ENCODE data around the gene DLGAP1.
"Not testable (repeated sequence)": the region's sequence is repeated elsewhere in the genome, so short reads cannot be mapped to it uniquely, and the experiment has no call there.

The DLGAP1 gene

GRCh38 chr18:4455113-4455811 is at the start of gene DLGAP1:
DLGAP1 (minus strand) TSS chr18:4455307.
- DNase-seq (ENCODE audit: low spot score) = no peak

DNA sequence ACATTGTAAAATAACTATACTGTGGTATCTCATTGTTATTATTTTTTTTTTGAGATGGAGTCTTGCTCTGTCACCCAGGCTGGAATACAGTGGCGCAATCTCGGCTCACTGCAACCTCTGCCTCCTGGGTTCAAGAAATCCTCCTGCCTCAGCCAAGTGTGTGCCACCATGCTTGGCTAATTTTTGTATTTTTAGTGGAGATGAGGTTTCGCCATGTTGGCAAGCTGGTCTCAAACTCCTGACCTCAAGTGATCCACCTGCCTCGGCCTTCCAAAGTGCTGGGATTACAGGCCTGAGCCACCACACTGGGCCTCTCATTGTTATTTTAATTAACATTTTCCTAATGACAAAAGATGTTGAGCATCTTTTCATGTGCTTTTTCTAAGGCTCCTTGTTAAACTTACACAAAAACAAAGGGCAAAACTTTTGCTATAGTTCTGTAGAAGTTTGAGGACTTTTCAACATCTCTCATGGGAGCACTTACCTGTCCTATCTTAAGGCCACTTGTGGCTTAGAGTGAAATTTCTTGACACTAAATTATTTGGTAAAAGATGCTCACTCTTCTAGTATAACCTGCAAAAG is 39.7 kb upstream of the DLGAP1 start:
- DNase-seq (ENCODE audit: low spot score) = not testable (repeated sequence)

DNA sequence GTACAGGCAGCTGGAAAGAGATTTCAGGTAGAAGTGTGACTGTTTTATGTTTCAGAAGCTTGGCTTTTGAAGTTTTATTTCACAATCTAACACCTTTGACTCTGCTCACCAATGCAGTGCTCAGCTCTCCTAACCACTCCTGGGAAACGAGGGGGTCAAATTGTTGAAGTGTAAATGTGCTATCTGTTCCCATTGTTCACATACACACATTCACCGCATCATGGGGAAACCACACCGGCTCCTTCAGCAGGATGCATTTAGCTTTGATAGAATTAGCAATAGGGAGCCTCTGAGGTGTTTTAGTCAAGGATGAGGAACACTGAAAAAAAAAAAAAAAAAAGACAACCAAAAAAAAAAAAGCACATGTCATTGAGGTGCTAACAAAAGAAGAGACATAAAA is 13.4 kb upstream of the DLGAP1 start:
- no peak for DNase-seq (ENCODE audit: low spot score)

GRCh38 chr18:4454537-4455112 is 482 bp downstream of the DLGAP1 start:
- DNase-seq (ENCODE audit: low spot score) = no peak

DNA sequence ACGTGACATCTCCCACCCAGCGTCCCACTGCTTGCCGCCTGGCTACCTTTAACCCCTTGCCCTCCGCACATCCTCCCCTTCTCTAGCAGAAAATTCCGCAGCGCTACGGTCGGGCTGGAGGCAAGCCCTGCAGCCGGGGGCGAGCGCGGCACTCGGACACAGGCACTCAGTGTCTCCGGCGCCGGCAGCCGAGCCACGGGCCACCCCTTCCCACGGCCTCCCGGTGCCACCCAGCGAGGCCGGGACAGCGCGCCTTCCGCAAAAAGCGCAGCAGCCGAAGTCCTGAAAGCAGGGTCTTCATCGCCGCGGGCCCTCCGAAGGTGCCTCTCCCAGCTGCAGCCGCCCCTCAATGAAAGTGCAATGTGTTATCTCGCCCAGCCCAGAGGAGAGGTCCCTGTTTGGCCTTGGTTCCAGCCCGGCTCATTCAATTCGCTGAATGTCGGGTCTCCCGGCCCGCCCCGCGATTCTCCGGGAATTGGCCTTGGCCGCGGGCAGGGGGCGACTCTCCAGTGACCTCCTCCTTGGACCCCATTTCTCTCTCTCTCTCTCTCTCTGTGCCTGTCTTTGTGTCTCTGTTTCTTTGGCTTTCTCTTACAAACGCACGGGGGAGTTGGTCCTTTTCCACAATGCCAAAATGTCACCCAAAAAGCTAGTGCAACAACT is 1.1 kb downstream of the DLGAP1 start:
- no peak for DNase-seq (ENCODE audit: low spot score)

GRCh38 chr18:4453567-4453873 is 1.6 kb downstream of the DLGAP1 start:
- no peak for DNase-seq (ENCODE audit: low spot score)

DNA sequence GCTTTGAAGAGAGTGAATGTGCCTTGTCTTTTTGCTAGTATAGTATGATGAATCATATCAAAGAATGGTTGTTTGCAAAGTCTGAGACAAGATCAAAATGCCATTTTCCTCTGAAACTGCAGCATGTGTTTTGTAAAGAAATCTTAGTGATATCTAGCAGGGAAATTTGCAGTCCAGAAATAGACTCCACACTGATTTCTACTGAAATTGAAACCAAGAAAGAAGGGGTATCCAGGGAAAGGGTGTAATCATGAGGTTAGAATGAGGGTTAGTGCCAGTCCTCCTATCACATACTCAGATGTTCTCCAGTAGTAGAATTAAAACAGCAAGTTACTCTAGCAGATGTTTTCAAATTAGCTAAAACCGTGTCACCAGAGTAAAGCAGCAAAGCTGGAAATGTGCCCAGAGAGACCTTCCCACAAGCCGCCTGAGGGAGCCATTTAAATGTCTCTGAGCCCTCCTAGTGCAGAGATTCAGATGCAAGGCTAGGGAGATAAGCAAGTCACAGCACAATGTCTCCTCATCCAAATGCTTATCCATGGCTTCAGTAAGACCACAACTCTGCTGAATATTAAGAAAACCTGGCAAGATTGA is 4.9 kb downstream of the DLGAP1 start:
- no peak for DNase-seq (ENCODE audit: low spot score)

- no peak for DNase-seq (ENCODE audit: low spot score)
These were observed 9.2 kb downstream of the DLGAP1 start for GRCh38 chr18:4445902-4446301.

GRCh38 chr18:4444306-4444705 is 10.8 kb downstream of the DLGAP1 start:
- DNase-seq (ENCODE audit: low spot score) = no peak

GRCh38 chr18:4441098-4441497 is 14.0 kb downstream of the DLGAP1 start:
- no peak for DNase-seq (ENCODE audit: low spot score)

- DNase-seq (ENCODE audit: low spot score) = no peak
These were observed 16.2 kb downstream of the DLGAP1 start for GRCh38 chr18:4438938-4439337.

DNA sequence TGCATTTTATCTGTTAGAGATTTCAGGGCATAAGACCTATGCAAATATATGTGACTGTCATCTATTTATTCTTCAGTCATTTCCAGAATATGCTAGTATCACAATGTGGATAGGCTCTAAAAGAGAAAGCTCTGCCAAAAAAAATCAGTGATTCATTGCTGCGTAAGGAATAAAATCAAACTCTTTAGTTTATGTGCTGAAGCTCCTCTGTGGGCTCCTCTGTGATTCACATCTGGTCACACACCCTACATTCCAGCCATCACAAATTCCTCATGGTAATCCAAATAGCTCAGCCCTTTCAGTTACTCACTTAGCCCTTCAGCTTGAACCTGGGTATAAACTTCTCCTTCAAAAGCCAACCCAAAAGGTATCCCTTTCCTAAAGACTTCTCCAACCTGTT is 21.4 kb downstream of the DLGAP1 start:
- no peak for DNase-seq (ENCODE audit: low spot score)

GRCh38 chr18:4430836-4431235 is 24.3 kb downstream of the DLGAP1 start:
- DNase-seq (ENCODE audit: low spot score) = no peak

- no peak for DNase-seq (ENCODE audit: low spot score)
These were observed 37.4 kb downstream of the DLGAP1 start for GRCh38 chr18:4417714-4418113.

DNA sequence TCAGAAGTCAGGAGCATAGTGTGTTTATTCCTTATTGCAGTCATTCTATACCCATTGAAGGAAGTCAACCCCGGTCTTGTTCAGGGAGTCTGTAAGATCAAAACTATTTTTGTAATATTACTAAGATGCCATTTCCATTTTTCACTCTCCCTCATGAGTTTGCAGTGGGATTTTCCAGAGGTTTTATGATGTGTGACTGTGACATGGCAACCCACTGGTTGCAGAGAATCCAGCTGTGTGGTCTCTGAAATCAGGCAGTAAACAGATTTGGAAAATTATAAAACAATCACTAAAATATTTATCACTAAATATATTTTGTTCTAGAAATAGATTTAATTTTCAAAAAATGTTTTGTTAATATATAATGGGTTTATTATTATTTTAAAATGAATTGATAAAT is 38.1 kb downstream of the DLGAP1 start:
- no peak for DNase-seq (ENCODE audit: low spot score)

GRCh38 chr18:4412286-4412685 is 42.8 kb downstream of the DLGAP1 start:
- no peak for DNase-seq (ENCODE audit: low spot score)

GRCh38 chr18:4406856-4407255 is 48.3 kb downstream of the DLGAP1 start:
- no peak for DNase-seq (ENCODE audit: low spot score)

- no peak for DNase-seq (ENCODE audit: low spot score)
These were observed 49.1 kb downstream of the DLGAP1 start for GRCh38 chr18:4405965-4406364.

DNA sequence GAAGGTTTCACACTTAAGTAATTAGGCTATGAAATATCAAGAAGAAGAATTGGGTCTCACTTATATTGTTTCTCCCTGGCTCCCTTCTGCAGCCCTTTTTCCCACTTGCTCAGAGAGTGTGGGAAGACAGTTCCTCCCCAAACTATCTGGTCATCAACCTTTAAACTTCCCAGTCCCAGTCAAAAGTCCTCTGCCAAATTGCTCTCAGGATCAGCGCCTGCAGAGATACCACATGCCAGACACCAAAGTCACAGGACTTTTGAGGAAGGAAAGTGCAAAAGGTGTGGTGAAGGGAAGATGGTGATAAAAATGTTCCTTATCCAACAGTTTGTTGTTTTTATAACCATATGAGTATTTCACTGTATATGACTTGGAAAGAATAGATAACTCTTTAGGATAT is 51.3 kb downstream of the DLGAP1 start:
- no peak for DNase-seq (ENCODE audit: low spot score)

GRCh38 chr18:4400911-4401310 is 54.2 kb downstream of the DLGAP1 start:
- no peak for DNase-seq (ENCODE audit: low spot score)

DNA sequence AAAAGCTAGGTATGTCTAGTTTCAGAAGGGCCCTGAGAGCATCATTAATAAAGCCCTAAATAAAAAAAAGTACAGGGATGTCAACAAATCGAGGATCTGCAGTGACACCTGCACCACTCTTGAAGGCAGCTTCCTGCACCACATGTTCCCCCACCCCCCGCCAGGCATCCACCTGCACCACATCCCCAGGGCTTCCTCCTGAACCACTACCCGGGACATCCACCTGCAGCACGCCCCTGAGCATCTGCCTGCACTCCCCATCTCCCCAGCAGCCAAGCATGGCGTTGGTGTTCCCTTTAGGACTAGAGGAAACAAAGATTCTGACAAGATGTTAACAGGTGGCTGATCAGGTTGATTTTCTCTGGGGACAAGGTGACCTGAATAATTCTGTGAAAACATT is 55.2 kb downstream of the DLGAP1 start:
- DNase-seq (ENCODE audit: low spot score) = no peak

DNA sequence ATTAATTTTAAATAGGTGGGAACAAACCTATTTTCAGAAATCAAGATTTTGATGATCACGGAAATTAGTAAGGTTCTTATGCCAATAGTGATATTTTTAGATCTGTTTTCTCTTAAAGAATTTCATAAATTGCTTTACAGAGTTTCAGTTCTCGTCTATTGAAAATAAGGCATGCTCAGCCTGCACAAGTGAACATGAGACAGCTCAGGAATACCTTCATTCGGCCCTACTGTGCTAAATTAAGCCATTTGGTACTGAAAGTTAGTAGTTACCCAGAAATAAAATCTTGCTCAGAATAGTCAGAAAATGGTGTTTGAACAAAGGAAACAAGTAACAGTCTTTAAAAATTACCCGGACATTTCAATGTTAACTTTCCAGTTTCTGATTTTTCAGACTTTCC is 60.4 kb downstream of the DLGAP1 start:
- no peak for DNase-seq (ENCODE audit: low spot score)

DNA sequence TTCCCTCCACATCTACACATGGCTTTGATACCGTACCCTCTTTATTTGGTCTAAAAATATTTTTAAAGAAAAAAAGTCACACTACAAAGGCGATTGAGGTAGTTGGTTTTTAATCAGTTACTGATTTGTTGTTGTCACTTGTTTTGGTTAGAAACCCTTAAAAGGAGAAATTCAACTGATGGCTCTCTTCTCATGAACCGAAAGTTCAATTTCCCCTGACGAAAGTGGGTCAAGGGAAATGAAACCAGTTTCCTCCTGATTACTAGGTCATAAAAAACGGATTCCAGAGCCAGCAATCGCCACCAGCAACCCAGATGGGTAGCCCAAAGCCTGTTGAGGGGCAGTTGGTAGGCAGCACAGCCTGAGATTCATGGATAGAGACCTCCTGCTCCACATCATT is 63.2 kb downstream of the DLGAP1 start:
- no peak for DNase-seq (ENCODE audit: low spot score)

Data from AG08395 (cell line).